AG09309 (cell line): ENCODE measurements around the gene MRC2.
A peak's percentile ranks its signal among the peaks of the same experiment; 100 is the strongest.

Source experiments
- DNase-seq: peaks from one replicate; pipeline ENCODE4 v3.0.0-alpha.2; 2010; ENCODE audit warnings: low read depth
- H3K4me3 ChIP-seq: 2 replicates; pipeline ENCODE4 v1.5.1; 2011; ENCODE audit warnings: mild to moderate bottlenecking, low read depth, low read length, moderate library complexity; ENCODE audit not compliant: control insufficient read depth
- CTCF ChIP-seq: IDR thresholded peaks from 2 replicates; pipeline ENCODE4 v1.5.1; 2011; ENCODE audit warnings: mild to moderate bottlenecking, low read depth, low read length, inconsistent platforms; ENCODE audit not compliant: insufficient read depth, control insufficient read depth; ENCODE audit errors: missing control alignments

Gene MRC2

DNA sequence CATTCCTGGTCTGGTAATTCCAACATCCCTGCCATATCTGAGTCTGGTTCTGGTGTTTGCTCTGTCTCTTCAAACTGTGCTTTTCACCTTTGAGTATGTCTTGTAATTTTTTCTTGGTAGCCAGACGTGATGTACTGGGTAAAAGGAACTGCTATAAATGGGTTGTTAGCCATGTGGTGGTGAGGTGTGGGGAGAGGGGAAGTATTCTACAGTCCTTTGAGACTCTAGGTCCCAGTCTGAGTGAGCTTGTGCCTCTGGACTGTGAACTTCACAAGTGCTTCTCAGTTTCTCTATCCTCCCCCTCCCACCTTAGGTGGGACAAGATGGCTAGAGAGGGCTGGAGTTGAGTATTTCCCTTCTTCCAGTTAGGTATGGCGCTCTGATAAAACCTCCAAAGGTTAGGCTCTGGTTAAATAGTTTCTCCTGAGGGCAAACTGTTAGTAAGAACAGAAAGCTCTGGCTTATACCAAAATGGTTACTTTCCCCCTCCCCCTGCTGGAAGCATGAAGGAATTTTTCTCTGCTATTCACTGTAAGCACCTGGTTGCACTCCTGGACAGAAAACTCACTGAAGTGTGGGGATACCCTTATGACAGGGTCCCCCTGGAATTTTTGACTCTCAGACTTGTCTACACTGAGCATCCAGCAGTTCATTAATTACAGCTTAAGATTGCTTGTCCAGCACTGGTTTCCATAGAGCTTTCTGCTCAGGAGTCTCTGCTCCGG, 92.8 kb downstream of the MRC2 start:
- peak; percentile 33 for TF ChIP-seq CTCF
- no peak for DNase-seq
- no peak overlapping the region for H3K4me3 ChIP-seq

GRCh38 chr17:62722625-62723024, 95.2 kb downstream of the MRC2 start:
- DNase-seq = no peak
- no peak for TF ChIP-seq CTCF
- no peak overlapping the region for H3K4me3 ChIP-seq

DNA sequence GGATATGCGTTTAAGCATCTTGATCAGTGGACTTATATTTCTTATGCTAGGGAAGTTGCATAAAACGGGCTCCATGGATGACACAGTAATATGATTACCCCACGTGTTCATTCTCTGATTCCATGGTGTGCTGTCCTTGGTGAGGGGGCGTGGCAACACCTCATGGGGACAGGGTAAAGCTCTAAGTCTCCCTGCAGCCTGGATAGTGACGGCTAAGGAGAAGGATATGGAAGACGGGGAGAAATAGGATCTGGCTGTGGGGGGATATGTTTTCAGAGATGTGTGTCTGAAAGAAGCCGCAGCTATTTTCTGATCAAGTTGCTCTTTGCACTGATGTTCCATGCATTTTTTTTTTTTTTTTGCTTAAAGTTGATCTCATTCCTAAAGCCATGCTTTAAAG, 96.4 kb downstream of the MRC2 start:
- TF ChIP-seq CTCF = no peak
- no peak for DNase-seq
- H3K4me3 ChIP-seq = no peak overlapping the region

DNA sequence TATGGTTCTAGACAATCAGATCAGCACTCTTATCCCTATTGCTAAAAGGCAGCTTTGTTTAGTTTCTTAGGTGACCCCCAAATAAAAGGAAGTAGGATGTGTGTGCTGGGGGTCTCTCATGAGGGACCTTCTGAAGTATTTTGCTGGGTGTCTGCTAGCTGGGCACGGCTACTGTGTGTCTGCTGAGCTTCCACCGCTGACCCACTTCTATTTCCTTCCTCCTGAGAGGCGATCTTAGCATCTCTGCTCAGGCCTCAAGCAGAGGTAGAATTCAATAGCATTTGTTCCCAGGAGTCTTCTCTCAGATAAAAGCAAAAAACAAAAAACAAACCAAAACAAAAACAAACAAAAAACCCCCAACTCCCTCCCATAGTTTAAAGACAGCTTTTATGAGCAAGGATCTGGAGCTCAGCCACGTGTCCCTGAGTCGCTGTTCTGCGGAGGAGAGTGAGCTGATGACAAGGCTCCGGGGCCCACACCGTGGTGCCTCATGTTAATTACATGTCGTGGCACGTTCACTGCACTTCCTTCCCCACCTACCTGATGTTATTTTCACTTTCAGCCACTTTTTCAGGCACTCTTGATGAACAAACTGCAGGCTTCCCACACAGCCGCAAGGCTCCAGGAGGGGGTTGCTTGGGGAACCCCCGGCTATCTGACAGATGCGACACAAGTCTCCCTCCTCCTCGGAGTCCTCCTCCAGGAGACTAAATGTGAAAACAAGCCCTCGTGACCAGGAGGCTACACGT, 97.1 kb downstream of the MRC2 start:
- no peak for DNase-seq
- no peak for TF ChIP-seq CTCF
- no peak overlapping the region for H3K4me3 ChIP-seq

DNA sequence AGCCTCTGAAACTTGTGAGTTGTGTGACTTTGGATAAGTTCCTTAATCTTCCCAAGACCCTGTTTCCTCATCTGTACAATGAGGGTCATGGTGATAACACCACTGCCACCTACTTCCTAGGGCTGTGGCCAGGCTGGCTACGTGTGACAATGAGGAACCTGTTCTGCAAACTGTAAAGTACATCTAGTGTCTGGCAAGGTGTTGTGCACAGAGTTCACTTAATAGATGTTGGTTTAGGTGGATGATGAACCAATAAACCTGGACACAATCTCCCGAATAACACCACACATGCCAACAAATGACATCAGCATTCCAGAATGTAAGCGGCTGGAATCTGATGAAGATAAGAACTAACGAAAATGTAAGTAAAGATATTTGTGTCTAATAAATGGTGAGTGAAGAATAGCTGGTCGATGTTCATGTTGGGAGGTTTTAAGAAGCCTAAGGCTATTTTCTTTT, 98.3 kb downstream of the MRC2 start:
- no peak for TF ChIP-seq CTCF
- no peak overlapping the region for H3K4me3 ChIP-seq
- no peak for DNase-seq

- no peak for DNase-seq
- no peak for TF ChIP-seq CTCF
- H3K4me3 ChIP-seq = no peak overlapping the region
These were observed 100.6 kb downstream of the MRC2 start for GRCh38 chr17:62727916-62728672.
